IPS-20b (cell line): Measurements from ENCODE around the gene NAV2.
A peak's percentile ranks its signal among the peaks of the same experiment; 100 is the strongest.

Source experiments
- H3K27ac ChIP-seq: one replicate; pipeline ENCODE4 v1.5.1; 2013; ENCODE audit warnings: low read length
- H3K27me3 ChIP-seq: 2 replicates; pipeline ENCODE4 v1.6.1; 2013; ENCODE audit warnings: mild to moderate bottlenecking, low read length, inconsistent platforms; ENCODE audit not compliant: insufficient read depth
- H3K36me3 ChIP-seq: 2 replicates; pipeline ENCODE4 v1.6.1; 2013; ENCODE audit warnings: low read depth, mild to moderate bottlenecking, inconsistent platforms, low read length, moderate library complexity; ENCODE audit not compliant: insufficient read depth
- H3K4me1 ChIP-seq: 2 replicates; pipeline ENCODE4 v1.6.1; 2013; ENCODE audit warnings: mild to moderate bottlenecking, control low read depth, inconsistent platforms, low read length, moderate library complexity; ENCODE audit not compliant: insufficient read depth
- H3K4me3 ChIP-seq: 2 replicates; pipeline ENCODE4 v1.5.1; 2013; ENCODE audit warnings: mild to moderate bottlenecking, low read length, inconsistent platforms
- H3K9ac ChIP-seq: 2 replicates; pipeline ENCODE4 v1.6.1; 2013; ENCODE audit warnings: low read depth, mild to moderate bottlenecking, inconsistent platforms, low read length, moderate library complexity
- H3K9me3 ChIP-seq: 2 replicates; pipeline ENCODE4 v1.6.1; 2013; ENCODE audit warnings: mild to moderate bottlenecking, low read depth, low read length, inconsistent platforms; ENCODE audit not compliant: insufficient read depth

The NAV2 gene

DNA sequence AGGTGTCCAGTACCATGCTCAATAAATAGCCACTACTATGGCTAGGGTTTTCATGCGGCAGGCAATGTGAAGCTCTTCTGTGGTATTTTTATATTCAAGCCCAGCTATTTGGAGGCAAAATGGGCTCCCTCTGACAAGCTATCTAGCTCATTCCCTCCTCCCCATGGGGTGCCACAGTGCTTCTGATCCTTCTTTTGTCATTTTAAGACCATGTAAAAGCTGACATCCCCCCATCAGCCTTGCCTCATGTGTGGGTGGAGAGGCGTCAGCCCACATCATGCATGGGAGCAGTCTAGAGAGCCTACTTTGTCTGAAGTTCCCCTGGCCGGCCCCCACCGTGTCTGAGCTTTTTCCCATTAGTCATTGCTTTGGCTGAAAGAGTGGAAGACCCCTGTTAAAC is 59.8 kb downstream of the NAV2 start:
- Histone ChIP-seq H3K27ac (peak overlapping the region; percentile 62), H3K27me3 (peaks cover 23% of the 10 kb centered on the region; the same call in 1 of the 2 replicates), H3K4me3 (peak overlapping the region; percentile 15; the same call in 1 of the 2 replicates), H3K9me3 (no peaks in the 10 kb centered on the region), H3K4me1 (peaks cover 29% of the 10 kb centered on the region), H3K36me3 (no peaks in the 10 kb centered on the region), H3K9ac (peak overlapping the region; percentile 37; the same call in 1 of the 2 replicates)

GRCh38 chr11:19774329-19774728 is 61.7 kb downstream of the NAV2 start:
- peaks cover 23% of the 10 kb centered on the region; the same call in 1 of the 2 replicates for H3K27me3 ChIP-seq
- H3K36me3 ChIP-seq = no peaks in the 10 kb centered on the region
- H3K4me3 ChIP-seq = no peak overlapping the region
- no peaks in the 10 kb centered on the region for H3K9me3 ChIP-seq
- no peak overlapping the region for H3K27ac ChIP-seq
- H3K9ac ChIP-seq = no peak overlapping the region
- H3K4me1 ChIP-seq = peaks cover 37% of the 10 kb centered on the region

GRCh38 chr11:19774817-19775580 is 62.4 kb downstream of the NAV2 start:
- no peak overlapping the region for H3K4me3 ChIP-seq
- H3K36me3 ChIP-seq = no peaks in the 10 kb centered on the region
- no peak overlapping the region for H3K27ac ChIP-seq
- H3K4me1 ChIP-seq = peaks cover 44% of the 10 kb centered on the region
- peaks cover 23% of the 10 kb centered on the region; the same call in 1 of the 2 replicates for H3K27me3 ChIP-seq
- H3K9me3 ChIP-seq = no peaks in the 10 kb centered on the region
- H3K9ac ChIP-seq = no peak overlapping the region

DNA sequence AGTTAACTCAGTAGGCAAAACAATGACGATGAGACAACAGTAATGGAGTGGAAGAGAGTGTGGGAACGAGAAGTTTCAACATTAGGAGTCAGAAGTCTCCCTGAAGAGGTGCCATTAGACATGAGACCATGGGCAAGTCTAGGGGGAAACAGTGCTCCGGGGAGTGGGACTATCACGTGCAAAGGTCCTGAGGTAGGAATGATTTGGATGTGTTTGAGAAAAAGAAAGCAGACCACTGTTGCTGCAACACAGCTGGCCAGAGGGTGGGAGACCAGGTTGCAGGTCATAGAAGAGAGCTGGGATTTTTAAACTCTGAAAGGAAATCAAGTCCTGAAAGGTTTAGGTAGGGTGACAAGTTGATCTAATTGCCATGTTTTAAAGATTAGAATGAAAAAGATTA is 63.0 kb downstream of the NAV2 start:
- no peak overlapping the region for H3K4me3 ChIP-seq
- H3K9ac ChIP-seq = no peak overlapping the region
- H3K27me3 ChIP-seq = peaks cover 23% of the 10 kb centered on the region; the same call in 1 of the 2 replicates
- H3K36me3 ChIP-seq = no peaks in the 10 kb centered on the region
- H3K9me3 ChIP-seq = no peaks in the 10 kb centered on the region
- no peak overlapping the region for H3K27ac ChIP-seq
- peaks cover 45% of the 10 kb centered on the region for H3K4me1 ChIP-seq

- Histone ChIP-seq H3K27ac (no peak overlapping the region), H3K4me1 (peaks cover 41% of the 10 kb centered on the region), H3K9ac (peak overlapping the region; percentile 87; the same call in 1 of the 2 replicates), H3K9me3 (no peaks in the 10 kb centered on the region), H3K36me3 (no peaks in the 10 kb centered on the region), H3K4me3 (peak overlapping the region; percentile 76), H3K27me3 (peaks cover 23% of the 10 kb centered on the region; the same call in 1 of the 2 replicates)
These were observed 64.4 kb downstream of the NAV2 start for GRCh38 chr11:19777039-19777376.

DNA sequence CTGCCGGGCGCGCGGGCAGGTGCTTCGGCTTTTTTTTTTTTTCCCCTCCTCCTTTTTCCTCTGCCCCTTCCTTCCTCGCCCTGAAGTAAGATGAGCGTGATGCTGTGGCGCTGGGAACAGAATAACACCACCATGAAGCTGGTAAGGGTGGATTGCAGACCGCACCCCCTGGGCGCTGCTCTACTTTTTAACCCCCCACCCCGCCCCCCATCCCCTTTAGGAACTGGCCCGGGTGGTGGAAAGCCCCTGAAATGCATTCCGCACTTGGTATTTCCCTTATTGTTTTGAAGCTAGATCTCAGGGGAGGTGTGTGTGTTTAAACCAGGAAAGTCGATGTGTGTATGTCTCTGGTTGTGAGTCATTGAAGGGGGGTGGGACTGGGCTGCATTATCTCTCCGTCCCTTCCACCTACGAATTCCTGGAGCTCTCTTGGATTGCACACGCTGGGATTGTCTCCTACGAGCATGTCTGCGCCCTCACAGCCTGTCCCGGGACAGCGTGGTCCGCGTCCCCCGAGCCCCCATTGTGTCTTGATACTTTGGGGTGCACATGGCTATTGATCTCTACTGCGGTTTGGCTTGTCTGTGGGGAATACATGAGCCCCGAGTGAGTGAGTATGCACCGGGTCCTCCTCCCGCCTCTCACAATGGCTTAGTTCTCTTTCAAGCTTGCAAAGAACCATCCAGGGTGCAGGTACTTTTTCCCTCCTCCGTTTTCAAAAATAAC is 64.9 kb downstream of the NAV2 start:
- peak overlapping the region; percentile 87; the same call in 1 of the 2 replicates for H3K9ac ChIP-seq
- peaks cover 40% of the 10 kb centered on the region for H3K4me1 ChIP-seq
- H3K27ac ChIP-seq = peak overlapping the region; percentile 77
- H3K9me3 ChIP-seq = no peaks in the 10 kb centered on the region
- H3K27me3 ChIP-seq = peaks cover 23% of the 10 kb centered on the region; the same call in 1 of the 2 replicates
- peak overlapping the region; percentile 76 for H3K4me3 ChIP-seq
- H3K36me3 ChIP-seq = no peaks in the 10 kb centered on the region

GRCh38 chr11:19779740-19780139 is 67.1 kb downstream of the NAV2 start:
- Histone ChIP-seq H3K9me3 (no peaks in the 10 kb centered on the region), H3K4me1 (peaks cover 37% of the 10 kb centered on the region)

DNA sequence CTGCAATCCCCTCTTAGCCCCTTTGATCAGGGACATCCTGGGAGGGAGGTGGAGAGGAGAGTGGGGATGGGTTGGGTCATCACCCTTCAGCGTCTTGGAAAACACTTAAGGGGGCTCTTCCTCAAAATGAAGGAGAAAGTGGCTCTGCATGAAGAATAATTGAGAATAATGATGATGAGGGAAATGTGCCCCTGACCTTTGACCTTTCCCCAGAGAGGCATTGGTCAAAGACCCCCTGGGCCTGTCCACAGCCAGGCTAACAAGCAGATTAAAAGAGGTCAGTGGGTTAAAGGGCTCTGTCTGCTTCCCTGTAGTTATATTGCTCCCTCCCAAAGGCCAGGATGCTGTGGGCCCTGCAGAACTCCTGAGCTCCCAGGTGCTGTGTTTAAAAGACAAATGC is 68.7 kb downstream of the NAV2 start:
- H3K4me3 ChIP-seq = no peak overlapping the region; the same call in 1 of the 2 replicates
- peaks cover 37% of the 10 kb centered on the region for H3K4me1 ChIP-seq
- no peak overlapping the region for H3K27ac ChIP-seq
- no peak overlapping the region for H3K9ac ChIP-seq
- no peaks in the 10 kb centered on the region; the same call in 1 of the 2 replicates for H3K36me3 ChIP-seq
- H3K27me3 ChIP-seq = no peaks in the 10 kb centered on the region; the same call in 1 of the 2 replicates
- no peaks in the 10 kb centered on the region for H3K9me3 ChIP-seq

More at GRCh38 chr11:19779740-19780139, 67.1 kb downstream of the NAV2 start:
- H3K27ac ChIP-seq = no peak overlapping the region
- peak overlapping the region; percentile 87; the same call in 1 of the 2 replicates for H3K9ac ChIP-seq
- H3K4me3 ChIP-seq = peak overlapping the region; percentile 76
- H3K36me3 ChIP-seq = no peaks in the 10 kb centered on the region; the same call in 1 of the 2 replicates
- peaks cover 6% of the 10 kb centered on the region; the same call in 1 of the 2 replicates for H3K27me3 ChIP-seq

DNA sequence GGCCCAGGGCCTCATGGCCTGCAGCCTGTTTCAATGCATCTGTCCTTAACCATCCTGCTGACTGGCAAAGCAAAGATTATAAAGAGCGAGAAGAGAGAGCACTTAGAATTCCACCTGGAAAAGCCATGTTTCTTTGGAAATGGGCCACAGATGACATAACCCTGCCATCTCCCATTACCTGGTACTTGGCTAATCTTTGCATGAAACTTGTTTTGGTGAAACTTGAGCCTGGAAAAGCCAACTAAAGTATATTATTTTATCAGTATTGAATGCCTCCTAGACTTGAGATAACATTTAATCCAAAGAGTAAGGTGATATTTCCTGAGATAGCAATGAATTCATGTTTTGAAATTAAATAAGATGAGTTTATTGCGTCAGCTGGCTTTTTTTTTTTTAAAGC is 72.6 kb downstream of the NAV2 start:
- Histone ChIP-seq H3K36me3 (no peaks in the 10 kb centered on the region; the same call in 1 of the 2 replicates), H3K27ac (no peak overlapping the region), H3K4me1 (peaks cover 23% of the 10 kb centered on the region), H3K4me3 (no peak overlapping the region), H3K27me3 (no peaks in the 10 kb centered on the region), H3K9ac (no peak overlapping the region), H3K9me3 (no peaks in the 10 kb centered on the region)

DNA sequence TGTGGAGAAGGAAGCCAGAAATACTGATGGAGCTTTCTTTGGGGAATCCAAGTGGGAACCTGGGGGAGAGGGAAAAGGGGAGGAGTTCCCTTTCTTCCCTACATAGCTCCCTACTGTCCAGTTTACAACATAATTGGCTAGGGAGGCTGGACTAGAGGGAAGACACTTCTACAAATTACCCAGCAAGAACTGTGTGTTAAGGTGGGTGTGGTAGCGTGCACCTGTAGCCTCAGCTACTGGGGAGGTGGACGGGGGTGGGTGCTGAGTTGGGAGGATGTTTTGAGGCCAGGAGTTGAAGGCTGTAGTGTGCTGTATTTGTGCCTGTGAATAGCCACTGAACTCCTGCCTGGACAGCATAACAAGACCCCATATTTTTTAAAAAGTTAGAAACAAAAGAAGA is 74.0 kb downstream of the NAV2 start:
- Histone ChIP-seq H3K4me3 (no peak overlapping the region), H3K36me3 (no peaks in the 10 kb centered on the region; the same call in 1 of the 2 replicates), H3K9me3 (no peaks in the 10 kb centered on the region), H3K27me3 (no peaks in the 10 kb centered on the region), H3K9ac (no peak overlapping the region), H3K27ac (no peak overlapping the region), H3K4me1 (peaks cover 15% of the 10 kb centered on the region; the same call in 1 of the 2 replicates)

DNA sequence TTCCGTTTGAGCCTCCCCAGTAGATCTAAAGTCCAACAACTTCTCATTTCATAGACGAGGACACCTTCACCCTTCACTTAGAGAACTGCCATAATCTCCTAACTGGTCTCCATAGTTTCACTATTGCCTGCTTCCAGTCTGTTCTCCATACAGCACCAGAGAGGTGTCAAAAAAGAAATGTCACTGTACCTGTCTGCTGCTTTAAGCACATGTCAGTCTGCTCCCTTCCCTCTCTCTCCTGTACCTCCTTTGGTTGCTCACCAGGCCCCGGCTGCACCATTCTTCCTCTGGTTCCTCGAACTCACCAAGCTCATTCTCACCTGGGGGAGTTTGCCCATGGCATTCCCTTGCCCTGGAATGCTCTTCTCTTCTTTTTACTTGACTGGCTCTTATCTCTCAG is 75.8 kb downstream of the NAV2 start:
- Histone ChIP-seq H3K9me3 (no peaks in the 10 kb centered on the region), H3K4me1 (peaks cover 12% of the 10 kb centered on the region; the same call in 1 of the 2 replicates), H3K36me3 (no peaks in the 10 kb centered on the region), H3K27me3 (no peaks in the 10 kb centered on the region), H3K27ac (no peak overlapping the region), H3K9ac (no peak overlapping the region), H3K4me3 (no peak overlapping the region)
